ENCODE results near the gene OSBPL1A. TPM values are rescaled to one million over a fixed set of nuclear protein-coding genes. Genes with fewer than 3 reads are reported as not detected.

The OSBPL1A gene
- total RNA-seq, 4 donors from 2014 or later, result 61.5 to 227 (median 98.7) TPM

- ATAC-seq, result no peak
These were observed 159.2 kb downstream of the OSBPL1A start for GRCh38 chr18:24238387-24238786.

GRCh38 chr18:24234850-24235418, 162.7 kb downstream of the OSBPL1A start:
- no peak for ATAC-seq
- intact Hi-C loops (cut with DNase I; ENCODE audit: low total_unique reads), result loop anchor here (5.0 kb wide), 1 partner anchor 38 kb away; no protein-coding TSS in a partner anchor
- H3K4me1 ChIP-seq, result peaks cover 59% of the 10 kb centered on the region in 2 donors

More at GRCh38 chr18:24238387-24238786, 159.2 kb downstream of the OSBPL1A start:
- in situ Hi-C loops (cut with MboI; ENCODE audit: low sequenced_read_pairs in 4 of 4) (no loop called here), intact Hi-C loops (cut with DNase I; ENCODE audit: low total_unique reads) (no loop called here)
- H3K9me3 ChIP-seq, result no peaks in the 10 kb centered on the region
- H3K4me3 ChIP-seq, result no peak overlapping the region
- DNase-seq, result no peak
- H3K27me3 ChIP-seq, result no peaks in the 10 kb centered on the region
- TF ChIP-seq CTCF (IDR thresholded peaks at IDR 0.05 in 4 of 5, conservative IDR thresholded peaks at IDR 0.05 in 1 of 5) (no peak), POLR2A (IDR thresholded peaks at IDR 0.05) (no peak)
- no peak overlapping the region for H3K27ac ChIP-seq
- peaks cover 28 to 31% of the 10 kb centered on the region in 2 donors for H3K4me1 ChIP-seq
- H3K36me3 ChIP-seq, result peaks cover 0 to 39% of the 10 kb centered on the region in 2 donors

GRCh38 chr18:24234330-24234729, 163.3 kb downstream of the OSBPL1A start:
- peaks cover 0 to 39% of the 10 kb centered on the region in 2 donors for H3K36me3 ChIP-seq
- no peak for ATAC-seq
- H3K9me3 ChIP-seq, result no peaks in the 10 kb centered on the region
- peak overlapping the region; percentile 75 to 83 (median 78) for H3K27ac ChIP-seq
- H3K27me3 ChIP-seq, result no peaks in the 10 kb centered on the region
- peaks cover 55 to 64% of the 10 kb centered on the region in 2 donors for H3K4me1 ChIP-seq
- no peak overlapping the region for H3K4me3 ChIP-seq
- in situ Hi-C loops (cut with MboI; ENCODE audit: low sequenced_read_pairs in 4 of 4), result loop anchor here in 1 of 4 donors (5.0 kb wide), 1 partner anchor 33 kb away; no protein-coding TSS in a partner anchor
- TF ChIP-seq CTCF (IDR thresholded peaks at IDR 0.05 in 4 of 5, conservative IDR thresholded peaks at IDR 0.05 in 1 of 5) (no peak), POLR2A (IDR thresholded peaks at IDR 0.05) (no peak)
- no peak for DNase-seq
- intact Hi-C loops (cut with DNase I; ENCODE audit: low total_unique reads), result loop anchor here (5.0 kb wide), 1 partner anchor 37 kb away; no protein-coding TSS in a partner anchor

More at GRCh38 chr18:24234850-24235418, 162.7 kb downstream of the OSBPL1A start:
- in situ Hi-C loops (cut with MboI; ENCODE audit: low sequenced_read_pairs in 4 of 4), result loop anchor here in 1 of 4 donors (5.0 kb wide), 1 partner anchor 32 kb away; no protein-coding TSS in a partner anchor
- TF ChIP-seq POLR2A (IDR thresholded peaks at IDR 0.05) (no peak), CTCF (IDR thresholded peaks at IDR 0.05 in 4 of 5, conservative IDR thresholded peaks at IDR 0.05 in 1 of 5) (no peak)
- peaks cover 0 to 39% of the 10 kb centered on the region in 2 donors for H3K36me3 ChIP-seq
- H3K27me3 ChIP-seq, result no peaks in the 10 kb centered on the region
- no peak overlapping the region for H3K4me3 ChIP-seq
- H3K27ac ChIP-seq, result peak overlapping the region; percentile 75 to 83 (median 78)
- H3K9me3 ChIP-seq, result no peaks in the 10 kb centered on the region
- DNase-seq, result no peak

- Histone ChIP-seq H3K27me3 (no peaks in the 10 kb centered on the region), H3K36me3 (peaks cover 0 to 27% of the 10 kb centered on the region in 2 donors), H3K27ac (peak overlapping the region; percentile 75 to 83 (median 78)), H3K9me3 (no peaks in the 10 kb centered on the region), H3K4me3 (no peak overlapping the region), H3K4me1 (peaks cover 43 to 61% of the 10 kb centered on the region in 2 donors)
- intact Hi-C loops (cut with DNase I; ENCODE audit: low total_unique reads) (loop anchor here (5.0 kb wide), 1 partner anchor 35 kb away; no protein-coding TSS in a partner anchor), in situ Hi-C loops (cut with MboI; ENCODE audit: low sequenced_read_pairs in 4 of 4) (loop anchor here in 1 of 4 donors (5.0 kb wide), 1 partner anchor 35 kb away; no protein-coding TSS in a partner anchor)
- DNase-seq, result no peak
- ATAC-seq, result no peak
- TF ChIP-seq CTCF (IDR thresholded peaks at IDR 0.05 in 4 of 5, conservative IDR thresholded peaks at IDR 0.05 in 1 of 5) (no peak), POLR2A (IDR thresholded peaks at IDR 0.05) (no peak)
These were observed 164.8 kb downstream of the OSBPL1A start for GRCh38 chr18:24232800-24233199.
